BJ (cell line): Measurements from ENCODE around the gene SULF2. TPM values are rescaled to one million over a fixed set of nuclear protein-coding genes. Genes with fewer than 3 reads are reported as not detected.

Source experiments
- CTCF ChIA-PET: fragments of 350-600 bp; formaldehyde crosslinking; extraction: SDS; loops from one replicate; lab custom pipeline; 2021; ENCODE audit warnings: antibody characterized with exemption, inconsistent platforms; lab: Yijun Ruan, JAX
- POLR2A ChIA-PET: fragments of 300-600 bp; sonication (Branson Sonifier 250); formaldehyde crosslinking; extraction: SDS; loops from one replicate; lab custom pipeline; 2021; ENCODE audit warnings: antibody characterized with exemption; lab: Charles Lee
- DNase-seq: peaks from one replicate; pipeline ENCODE4 v3.0.0-alpha.2; 2011; ENCODE audit warnings: low read depth
- H3K27me3 ChIP-seq: 2 replicates; pipeline ENCODE4 v1.6.0; 2011; ENCODE audit warnings: low read length; ENCODE audit not compliant: control insufficient read depth, insufficient read depth
- H3K36me3 ChIP-seq: 2 replicates; pipeline ENCODE4 v1.5.1; 2011; ENCODE audit warnings: low read length; ENCODE audit not compliant: control insufficient read depth, insufficient read depth
- H3K4me3 ChIP-seq: 2 replicates; pipeline ENCODE4 v1.5.1; 2011; ENCODE audit warnings: low read depth, mild to moderate bottlenecking, control low read depth, low read length
- CTCF ChIP-seq: IDR thresholded peaks from 2 replicates; pipeline ENCODE4 v1.5.1; 2011; ENCODE audit warnings: low read depth, mild to moderate bottlenecking, control low read depth, inconsistent platforms, low read length, moderate library complexity; ENCODE audit not compliant: insufficient read depth
- polyA plus RNA-seq: library from polyadenylated mRNA; depleted of rRNA; stranded (reverse); fragments of >200 nt; gene quantifications from 2 replicates; pipeline ENCODE4 v1.2.3, GENCODE V29; 2011

The SULF2 gene
- polyA plus RNA-seq, 1 experiment: 13.2 TPM

- H3K27me3 ChIP-seq: no peaks in the 10 kb centered on the region; the same call in none of the 2 replicates
- no peak for TF ChIP-seq CTCF
- ChIA-PET POLR2A (no interaction called here), CTCF (no interaction called here)
- no peak for DNase-seq
- no peaks in the 10 kb centered on the region for H3K36me3 ChIP-seq
- H3K4me3 ChIP-seq: no peak overlapping the region
Observed at GRCh38 chr20:47801759-47802158, 16.5 kb upstream of the SULF2 start.

- Histone ChIP-seq H3K36me3 (no peaks in the 10 kb centered on the region), H3K4me3 (no peak overlapping the region), H3K27me3 (peaks cover under 1% of the 10 kb centered on the region)
- no peak for DNase-seq
- CTCF ChIA-PET: no interaction called here
- POLR2A ChIA-PET: no interaction called here
- no peak for TF ChIP-seq CTCF
Observed at GRCh38 chr20:47801079-47801478, 15.8 kb upstream of the SULF2 start.

GRCh38 chr20:47800623-47801022 is 15.3 kb upstream of the SULF2 start:
- Histone ChIP-seq H3K36me3 (no peaks in the 10 kb centered on the region), H3K27me3 (peaks cover 2% of the 10 kb centered on the region; the same call in 1 of the 2 replicates), H3K4me3 (no peak overlapping the region)
- no peak for TF ChIP-seq CTCF
- POLR2A ChIA-PET: no interaction called here
- DNase-seq: no peak
- CTCF ChIA-PET: no interaction called here

GRCh38 chr20:47799116-47799715 is 13.9 kb upstream of the SULF2 start:
- DNase-seq: no peak
- Histone ChIP-seq H3K27me3 (peaks cover 2% of the 10 kb centered on the region; the same call in 1 of the 2 replicates), H3K4me3 (no peak overlapping the region), H3K36me3 (no peaks in the 10 kb centered on the region)
- POLR2A ChIA-PET: no interaction called here
- CTCF ChIA-PET: no interaction called here
- no peak for TF ChIP-seq CTCF

GRCh38 chr20:47796971-47797370 is 11.7 kb upstream of the SULF2 start:
- POLR2A ChIA-PET: interaction anchor here (0.6 kb wide), 1 partner anchor 76 kb away, joined by 3 read pairs; no protein-coding TSS in a partner anchor
- CTCF ChIA-PET: no interaction called here

More at GRCh38 chr20:47796971-47797370, 11.7 kb upstream of the SULF2 start:
- Histone ChIP-seq H3K27me3 (peaks cover 2% of the 10 kb centered on the region; the same call in 1 of the 2 replicates), H3K4me3 (no peak overlapping the region), H3K36me3 (no peaks in the 10 kb centered on the region)
- DNase-seq: no peak
- no peak for TF ChIP-seq CTCF
